SU-DHL-6 (cell line): Measurements from ENCODE around the gene SLC13A5.

Experiments
- H2AFZ ChIP-seq: fragments of 200-600 bp; sonication (generic); 2 replicates; pipeline ENCODE4 v1.6.1; 2014; ENCODE audit warnings: low read depth, mild to moderate bottlenecking, moderate library complexity, mixed read lengths, antibody characterized with exemption, low read length; ENCODE audit not compliant: severe bottlenecking
- H3F3A ChIP-seq: fragments of 200-600 bp; shearing (Covaris generic); 2 replicates; pipeline ENCODE4 v1.6.0; 2016; ENCODE audit warnings: antibody characterized with exemption, mild to moderate bottlenecking; ENCODE audit not compliant: insufficient read depth
- H3K27ac ChIP-seq: fragments of 200-600 bp; sonication (generic); 2 replicates; pipeline ENCODE4 v1.5.1; 2016; ENCODE audit warnings: low read depth, mild to moderate bottlenecking, low read length, moderate library complexity, mixed read lengths
- H3K27me3 ChIP-seq: fragments of 200-600 bp; sonication (generic), shearing (Covaris generic); 2 replicates; pipeline ENCODE4 v1.6.0; 2014; ENCODE audit warnings: mild to moderate bottlenecking, low read length
- H3K36me3 ChIP-seq: fragments of 200-600 bp; sonication (generic); 2 replicates; pipeline ENCODE4 v1.6.1; 2014; ENCODE audit warnings: mild to moderate bottlenecking, low read length, mixed read lengths
- H3K4me2 ChIP-seq: fragments of 300-600, 200-600 bp; shearing (Covaris generic), sonication (generic); 2 replicates; pipeline ENCODE4 v1.6.0; 2014; ENCODE audit warnings: low read length, low read depth, mild to moderate bottlenecking; ENCODE audit not compliant: poor library complexity, severe bottlenecking
- H3K4me3 ChIP-seq: fragments of 200-600 bp; sonication (generic); 2 replicates; pipeline ENCODE4 v1.5.1; 2014; ENCODE audit warnings: antibody characterized with exemption, low read length, mild to moderate bottlenecking, mixed read lengths; ENCODE audit not compliant: insufficient read depth, poor library complexity, severe bottlenecking
- H3K79me2 ChIP-seq: fragments of 200-600 bp; sonication (generic); 2 replicates; pipeline ENCODE4 v1.6.1; 2014; ENCODE audit warnings: mild to moderate bottlenecking, low read length, moderate library complexity; ENCODE audit not compliant: insufficient read depth
- H3K9ac ChIP-seq: fragments of 200-600 bp; sonication (generic); 2 replicates; pipeline ENCODE4 v1.7.0; 2014; ENCODE audit warnings: mild to moderate bottlenecking, low read length
- H3K9me2 ChIP-seq: fragments of 200-600 bp; sonication (generic); replicated peaks from 2 replicates; pipeline ENCODE4 v1.6.1; 2014; ENCODE audit warnings: low read length; ENCODE audit not compliant: insufficient read depth
- H3K9me3 ChIP-seq: fragments of 200-600 bp; sonication (generic); 2 replicates; pipeline ENCODE4 v1.6.1; 2014; ENCODE audit warnings: low read length, mixed read lengths; ENCODE audit not compliant: insufficient read depth
- H4K20me1 ChIP-seq: fragments of 200-600 bp; sonication (generic); 2 replicates; pipeline ENCODE4 v1.6.1; 2014; ENCODE audit warnings: low read depth, mild to moderate bottlenecking, antibody characterized with exemption, low read length, moderate library complexity, mixed read lengths
- CTCF ChIP-seq: fragments of 200-600 bp; sonication (generic); IDR thresholded peaks from one replicate; pipeline ENCODE4 v1.5.1; 2017; ENCODE audit warnings: antibody characterized with exemption, mild to moderate bottlenecking, low read length, moderate library complexity; ENCODE audit not compliant: insufficient read depth, poor library complexity, severe bottlenecking
- EZH2phosphoT487 ChIP-seq: fragments of 200-600 bp; sonication (generic), shearing (Covaris generic); conservative IDR thresholded peaks from 2 replicates; pipeline ENCODE4 v1.6.1; 2018; ENCODE audit warnings: mild to moderate bottlenecking, antibody characterized with exemption, low read length, moderate library complexity, mixed read lengths

Gene SLC13A5

GRCh38 chr17:6675201-6675825 lies 37.9 kb downstream of the SLC13A5 start:
- H4K20me1 ChIP-seq = no peaks in the 10 kb centered on the region
- H3K27ac ChIP-seq = no peak overlapping the region
- no peak for TF ChIP-seq EZH2phosphoT487
- TF ChIP-seq CTCF = no peak

GRCh38 chr17:6674586-6674985 lies 38.6 kb downstream of the SLC13A5 start:
- no peaks in the 10 kb centered on the region for H3K36me3 ChIP-seq
- H3K27ac ChIP-seq = no peak overlapping the region
- H2AFZ ChIP-seq = no peak overlapping the region
- no peaks in the 10 kb centered on the region for H3K79me2 ChIP-seq
- H4K20me1 ChIP-seq = no peaks in the 10 kb centered on the region
- no peaks in the 10 kb centered on the region for H3K9me3 ChIP-seq
- H3K9ac ChIP-seq = no peak overlapping the region
- no peak overlapping the region for H3K4me3 ChIP-seq
- H3K9me2 ChIP-seq = no peaks in the 10 kb centered on the region
- H3F3A ChIP-seq = no peaks in the 10 kb centered on the region
- no peaks in the 10 kb centered on the region for H3K27me3 ChIP-seq
- H3K4me2 ChIP-seq = no peak overlapping the region
- TF ChIP-seq CTCF (no peak), EZH2phosphoT487 (no peak)

More at GRCh38 chr17:6675201-6675825, 37.9 kb downstream of the SLC13A5 start:
- no peaks in the 10 kb centered on the region for H3K27me3 ChIP-seq
- H3K9me2 ChIP-seq = no peaks in the 10 kb centered on the region
- H3K9me3 ChIP-seq = no peaks in the 10 kb centered on the region
- no peak overlapping the region for H3K4me3 ChIP-seq
- H3K4me2 ChIP-seq = no peak overlapping the region
- H2AFZ ChIP-seq = no peak overlapping the region
- H3K79me2 ChIP-seq = no peaks in the 10 kb centered on the region
- no peak overlapping the region for H3K9ac ChIP-seq
- no peaks in the 10 kb centered on the region for H3K36me3 ChIP-seq
- no peaks in the 10 kb centered on the region for H3F3A ChIP-seq

GRCh38 chr17:6671431-6671830 lies 41.7 kb downstream of the SLC13A5 start:
- no peak overlapping the region for H3K9ac ChIP-seq
- no peaks in the 10 kb centered on the region for H3F3A ChIP-seq
- H3K9me2 ChIP-seq = no peaks in the 10 kb centered on the region
- no peak for TF ChIP-seq CTCF
- TF ChIP-seq EZH2phosphoT487 = no peak
- no peak overlapping the region for H3K4me2 ChIP-seq
- no peaks in the 10 kb centered on the region for H3K79me2 ChIP-seq
- no peaks in the 10 kb centered on the region for H4K20me1 ChIP-seq
- no peaks in the 10 kb centered on the region for H3K36me3 ChIP-seq
- H3K4me3 ChIP-seq = no peak overlapping the region
- H3K9me3 ChIP-seq = no peaks in the 10 kb centered on the region
- H2AFZ ChIP-seq = no peak overlapping the region
- H3K27me3 ChIP-seq = no peaks in the 10 kb centered on the region
- H3K27ac ChIP-seq = no peak overlapping the region
